Activated CD8-positive, alpha-beta memory T cell treated with anti-CD3 and anti-CD28 coated beads, Interleukin-2, amount 10 ng/mL, durations not matched to agents 7 days and 5 days (primary cell): Measurements from ENCODE around the gene INPP5A. TPM values are rescaled to one million over a fixed set of nuclear protein-coding genes. Genes with fewer than 3 reads are reported as not detected.

Experiments
- ATAC-seq: fragments of 150-1000 bp; cut with Tn5 transposase; one replicate; pipeline ENCODE4 v1.10.0; 2021; ENCODE audit warnings: moderate library complexity
- CTCF ChIA-PET: fragments of 350-600 bp; sonication (Branson Sonifier 250); formaldehyde crosslinking; loops from one replicate; lab custom pipeline; 2021; ENCODE audit warnings: antibody characterized with exemption; lab: Charles Lee
- DNase-seq: peaks from one replicate; pipeline ENCODE4 v3.0.0-alpha.2; 2020
- H3K27ac Mint-ChIP-seq: one replicate; pipeline ENCODE4 v1.8.0; 2021; ENCODE audit warnings: mild to moderate bottlenecking, mixed read lengths
- H3K27me3 Mint-ChIP-seq: one replicate; pipeline ENCODE4 v1.8.0; 2021; ENCODE audit warnings: mixed read lengths
- H3K36me3 Mint-ChIP-seq: one replicate; pipeline ENCODE4 v1.8.0; 2021; ENCODE audit warnings: mild to moderate bottlenecking, mixed read lengths
- H3K4me1 Mint-ChIP-seq: one replicate; pipeline ENCODE4 v1.8.0; 2021; ENCODE audit warnings: mixed read lengths
- H3K4me3 Mint-ChIP-seq: one replicate; pipeline ENCODE4 v1.8.0; 2021; ENCODE audit warnings: mild to moderate bottlenecking, moderate library complexity, mixed read lengths
- H3K9me3 Mint-ChIP-seq: one replicate; pipeline ENCODE4 v1.8.0; 2022; ENCODE audit warnings: low read depth, mixed read lengths
- total RNA-seq, 2 experiments: library from RNA; stranded (reverse); gene quantifications; one replicate each; pipeline ENCODE4 v1.2.3, GENCODE V29; 2021

The INPP5A gene
- total RNA-seq, 2 experiments from 2014 or later = 6.6 to 7.0 TPM

DNA sequence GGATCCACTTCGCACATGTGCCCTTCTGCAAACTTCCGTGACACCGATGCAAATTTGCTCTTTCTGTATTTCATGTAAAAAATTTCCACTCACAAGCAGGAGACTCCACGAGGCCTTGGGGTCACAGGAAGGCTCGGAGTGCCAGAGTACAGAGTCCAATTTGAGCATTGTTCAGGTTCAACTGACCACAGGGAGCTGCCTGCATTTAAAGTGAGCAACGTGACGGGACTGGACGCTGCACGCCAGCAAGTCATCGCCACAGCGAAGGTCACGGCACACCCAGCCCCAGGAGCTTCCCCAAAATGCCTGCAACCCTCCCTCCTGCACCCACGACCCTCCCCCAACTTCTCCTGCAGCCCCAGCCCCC, 289.8 kb downstream of the INPP5A start:
- CTCF ChIA-PET = no interaction called here
- DNase-seq (no peak), ATAC-seq (no peak)
- Mint-ChIP-seq H3K4me3 (no peak overlapping the region), H3K36me3 (peaks cover 2% of the 10 kb centered on the region), H3K27me3 (peaks cover 4% of the 10 kb centered on the region), H3K4me1 (no peaks in the 10 kb centered on the region), H3K27ac (no peak overlapping the region), H3K9me3 (no peaks in the 10 kb centered on the region)

DNA sequence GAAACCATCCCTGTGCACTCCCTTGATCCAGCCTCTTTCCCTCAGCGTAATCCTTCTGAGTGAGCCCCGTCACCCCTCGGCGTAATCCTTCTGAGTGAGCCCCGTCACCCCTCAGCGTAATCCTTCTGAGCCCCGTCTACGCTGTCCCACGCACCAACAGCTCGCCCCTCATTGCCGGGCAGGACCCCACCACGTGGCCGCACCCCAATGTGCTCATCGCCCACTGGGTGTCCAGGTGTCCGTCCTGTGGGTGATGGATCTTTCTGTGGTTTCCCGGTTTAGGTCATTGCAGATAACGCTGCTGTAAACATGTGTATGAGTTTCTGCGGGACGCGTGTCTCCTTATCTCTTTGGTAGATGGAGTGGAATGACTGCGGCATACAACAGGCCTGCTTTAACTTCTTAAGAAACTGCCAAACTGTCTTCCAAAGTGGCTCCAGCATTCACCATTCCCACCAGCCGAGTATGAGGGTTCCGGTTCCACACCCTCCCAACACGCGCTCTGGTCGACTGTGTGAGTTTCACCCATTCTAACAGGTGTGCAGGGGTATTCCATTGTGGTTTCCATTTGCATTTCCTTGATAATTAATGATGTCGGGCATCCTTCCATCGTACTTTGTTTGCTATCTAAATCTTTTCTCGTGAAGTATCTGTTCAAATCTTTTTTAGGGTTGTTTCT, 290.4 kb downstream of the INPP5A start:
- no peak overlapping the region for H3K27ac Mint-ChIP-seq
- no peak overlapping the region for H3K4me3 Mint-ChIP-seq
- H3K9me3 Mint-ChIP-seq = no peaks in the 10 kb centered on the region
- CTCF ChIA-PET = no interaction called here
- peaks cover 4% of the 10 kb centered on the region for H3K27me3 Mint-ChIP-seq
- ATAC-seq = no peak
- H3K36me3 Mint-ChIP-seq = peaks cover 2% of the 10 kb centered on the region
- no peak for DNase-seq
- no peaks in the 10 kb centered on the region for H3K4me1 Mint-ChIP-seq

DNA sequence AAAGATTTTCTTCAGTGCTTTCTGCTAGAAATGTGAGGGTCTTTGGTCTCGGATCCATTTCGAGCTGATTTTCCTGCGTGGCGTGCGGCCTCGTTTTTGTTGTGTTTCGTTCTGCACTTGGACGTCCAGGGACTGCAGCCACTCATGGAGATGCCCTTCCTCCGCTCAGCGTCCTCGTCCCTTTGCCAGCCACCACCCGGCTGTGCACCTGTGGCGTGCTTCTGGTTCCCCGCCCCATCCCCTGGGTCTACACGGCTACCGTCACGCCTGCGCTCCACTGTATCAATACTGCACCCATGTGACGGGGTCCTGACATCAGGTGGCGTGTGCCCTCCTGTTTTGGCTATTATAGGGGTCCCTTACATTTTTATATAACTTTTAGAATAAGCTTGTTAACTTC, 291.1 kb downstream of the INPP5A start:
- DNase-seq = peak; percentile 30
- no peak for ATAC-seq
- no peak overlapping the region for H3K4me3 Mint-ChIP-seq
- H3K27ac Mint-ChIP-seq = no peak overlapping the region
- no peaks in the 10 kb centered on the region for H3K4me1 Mint-ChIP-seq
- H3K36me3 Mint-ChIP-seq = peaks cover 2% of the 10 kb centered on the region
- CTCF ChIA-PET = no interaction called here
- no peaks in the 10 kb centered on the region for H3K9me3 Mint-ChIP-seq
- H3K27me3 Mint-ChIP-seq = peaks cover 4% of the 10 kb centered on the region

DNA sequence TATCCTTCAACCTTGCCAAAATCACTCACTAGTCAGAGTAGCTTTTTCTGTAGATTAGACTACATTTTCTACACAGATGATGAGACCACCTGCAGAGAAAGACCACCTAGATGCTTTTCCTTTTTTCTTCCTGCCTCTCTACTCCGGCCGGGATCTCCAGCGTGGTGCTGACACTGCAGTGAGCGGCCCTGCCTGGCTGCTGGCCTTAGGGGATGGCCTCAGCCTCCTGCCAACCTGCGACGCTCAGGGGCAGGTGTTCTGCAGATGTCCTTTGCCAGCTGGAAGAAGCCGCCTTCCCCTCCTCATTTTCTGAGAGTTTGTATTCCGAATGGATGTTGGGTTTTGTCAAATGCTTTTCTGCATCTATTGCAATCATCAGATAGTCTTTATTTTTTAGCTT, 291.8 kb downstream of the INPP5A start:
- H3K4me3 Mint-ChIP-seq = no peak overlapping the region

GRCh38 chr10:132832186-132832969, 294.8 kb downstream of the INPP5A start:
- Mint-ChIP-seq H3K36me3 (no peaks in the 10 kb centered on the region), H3K9me3 (peaks cover 2% of the 10 kb centered on the region), H3K27me3 (peaks cover 4% of the 10 kb centered on the region), H3K27ac (no peak overlapping the region), H3K4me3 (no peak overlapping the region), H3K4me1 (no peaks in the 10 kb centered on the region)
- CTCF ChIA-PET = no interaction called here
- DNase-seq (no peak), ATAC-seq (no peak)

More for the DNA sequence above, 291.8 kb downstream of the INPP5A start:
- no peaks in the 10 kb centered on the region for H3K9me3 Mint-ChIP-seq
- ATAC-seq (no peak), DNase-seq (no peak)
- peaks cover 4% of the 10 kb centered on the region for H3K27me3 Mint-ChIP-seq
- CTCF ChIA-PET = no interaction called here
- H3K4me1 Mint-ChIP-seq = no peaks in the 10 kb centered on the region
- peaks cover 2% of the 10 kb centered on the region for H3K36me3 Mint-ChIP-seq
- H3K27ac Mint-ChIP-seq = no peak overlapping the region

Other genes starting within 250 kb of the INPP5A start
- gene STK32C, start 229.8 kb upstream of the INPP5A start, total RNA-seq = 10 to 100 TPM; 11.6 to 15.9 TPM
- 1 to 10 TPM; 5.4 to 5.8 TPM for gene LRRC27, start 205.6 kb upstream of the INPP5A start, total RNA-seq
- 10 to 100 TPM in 1 of 2 experiments, 1 to 10 TPM in 1; 6.9 to 12.8 TPM for gene PWWP2B, start 140.6 kb upstream of the INPP5A start, total RNA-seq
- not detected for gene NKX6-2, start 248.4 kb downstream of the INPP5A start, total RNA-seq